CD4-positive, alpha-beta memory T cell (primary cell): ENCODE data around the gene LMO3. TPM values are rescaled to one million over a fixed set of nuclear protein-coding genes. Genes with fewer than 3 reads are reported as not detected.
"Not testable (repeated sequence)": the region's sequence is repeated elsewhere in the genome, so short reads cannot be mapped to it uniquely, and the experiment has no call there.

Experiments used
- CTCF ChIA-PET: fragments of 350-600 bp; sonication (Branson Sonifier 250); formaldehyde crosslinking; loops from one replicate; lab custom pipeline; 2021; ENCODE audit warnings: inconsistent platforms; ENCODE audit not compliant: partially characterized antibody; lab: Charles Lee
- POLR2A ChIA-PET: fragments of 350-600 bp; sonication (Branson Sonifier 250); formaldehyde crosslinking; loops from one replicate; lab custom pipeline; 2021; ENCODE audit not compliant: partially characterized antibody; lab: Charles Lee
- DNase-seq, 5 donors: peaks; one replicate each; pipeline versions ENCODE4 v3.0.0 to v3.0.0-alpha.2; 2020 to 2022; ENCODE audit warnings: mixed read lengths in 1 of 5
- H3K27ac ChIP-seq: one replicate; pipeline ENCODE4 v1.7.0; 2013; ENCODE audit warnings: low read depth, low read length
- H3K27me3 ChIP-seq: 2 replicates; pipeline ENCODE4 v1.7.0; 2013; ENCODE audit warnings: mild to moderate bottlenecking, low read length, moderate library complexity; ENCODE audit not compliant: insufficient read depth
- H3K36me3 ChIP-seq: 2 replicates; pipeline ENCODE4 v1.7.0; 2013; ENCODE audit warnings: mild to moderate bottlenecking, low read length, moderate library complexity; ENCODE audit not compliant: insufficient read depth
- H3K4me1 ChIP-seq: 2 replicates; pipeline ENCODE4 v1.7.0; 2013; ENCODE audit warnings: mild to moderate bottlenecking, low read length, moderate library complexity; ENCODE audit not compliant: insufficient read depth
- H3K4me3 ChIP-seq, 2 donors: one replicate each; pipeline ENCODE4 v1.7.0; 2013; ENCODE audit warnings: low read length in 2 of 2, mild to moderate bottlenecking in 1 of 2
- H3K9me3 ChIP-seq, 2 donors: one replicate each; pipeline ENCODE4 v1.7.0; 2013; ENCODE audit warnings: low read length in 2 of 2, control low read depth in 1 of 2; ENCODE audit not compliant: control insufficient read depth in 1 of 2
- H3K27ac Mint-ChIP-seq, 7 donors: one replicate each; pipeline ENCODE4 v1.8.0; 2020 to 2021; ENCODE audit warnings: mixed read lengths in 7 of 7, mild to moderate bottlenecking in 6 of 7, inconsistent platforms in 3 of 7, moderate library complexity in 3 of 7
- H3K27me3 Mint-ChIP-seq, 2 donors: one replicate each; pipeline ENCODE4 v1.8.0; 2020 to 2021; ENCODE audit warnings: mixed read lengths in 2 of 2
- H3K36me3 Mint-ChIP-seq, 2 donors: one replicate each; pipeline ENCODE4 v1.8.0; 2020 to 2021; ENCODE audit warnings: mixed read lengths in 2 of 2, inconsistent platforms in 1 of 2, mild to moderate bottlenecking in 1 of 2
- H3K4me1 Mint-ChIP-seq, 4 donors: one replicate each; pipeline ENCODE4 v1.8.0; 2020 to 2021; ENCODE audit warnings: mixed read lengths in 4 of 4, mild to moderate bottlenecking in 1 of 4
- H3K4me3 Mint-ChIP-seq, 8 donors: one replicate each; pipeline ENCODE4 v1.8.0; 2020 to 2021; ENCODE audit warnings: mixed read lengths in 8 of 8, mild to moderate bottlenecking in 7 of 8, moderate library complexity in 6 of 8, inconsistent platforms in 3 of 8
- H3K9me3 Mint-ChIP-seq, 8 donors: one replicate each; pipeline ENCODE4 v1.8.0; 2020 to 2021; ENCODE audit warnings: mixed read lengths in 8 of 8, mild to moderate bottlenecking in 5 of 8, inconsistent platforms in 3 of 8, moderate library complexity in 1 of 8
- intact Hi-C: fragments of 100-400 bp; cut with micrococcal nuclease; formaldehyde crosslinking; loops from one replicate; pipeline ENCODE4 v1.15.1; 2023
- polyA plus RNA-seq, 2 donors: library from polyadenylated mRNA; unstranded; fragments of 300-500 nt; fragmentation: Illumina TruSeq; gene quantifications; one replicate each; pipeline ENCODE4 v1.2.3, GENCODE V29; 2021
- total RNA-seq, 2 experiments: library from RNA; stranded (reverse); gene quantifications; one replicate each; pipeline ENCODE4 v1.2.3, GENCODE V29; 2021

LMO3 gene
- total and polyA plus RNA-seq, 4 experiments from 2014 or later = not detected

GRCh38 chr12:16545836-16546235, 60.1 kb downstream of the LMO3 start:
- CTCF ChIA-PET = no interaction called here
- no peaks in the 10 kb centered on the region for H3K4me1 Mint-ChIP-seq

DNA sequence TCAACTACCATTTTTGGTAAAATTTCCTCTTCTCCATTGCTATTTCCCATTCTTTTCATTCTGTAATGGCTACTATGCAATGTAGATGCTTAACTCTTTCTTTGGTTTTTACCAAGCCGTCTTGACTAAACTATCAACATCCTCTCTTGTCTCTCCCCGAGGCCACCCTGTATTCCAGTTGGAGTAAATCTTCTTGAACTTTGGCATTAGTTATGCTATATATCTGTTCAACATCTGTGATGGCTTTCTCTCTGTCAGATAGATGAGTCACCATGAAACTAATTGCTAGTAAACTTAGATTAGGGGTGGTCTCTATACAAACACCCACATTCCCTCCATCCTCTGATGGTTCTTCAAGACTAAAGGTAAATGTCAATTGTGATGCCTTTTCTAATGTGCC, 63.4 kb downstream of the LMO3 start:
- H3K4me3 ChIP-seq = no peak overlapping the region
- Mint-ChIP-seq H3K27me3 (no peaks in the 10 kb centered on the region), H3K4me3 (no peak overlapping the region), H3K4me1 (no peaks in the 10 kb centered on the region), H3K27ac (no peak overlapping the region), H3K9me3 (peaks cover 0 to 20% (median 6%) of the 10 kb centered on the region in 8 donors), H3K36me3 (no peaks in the 10 kb centered on the region)
- intact Hi-C loops = no loop called here
- no peaks in the 10 kb centered on the region for H3K27me3 ChIP-seq
- ChIA-PET POLR2A (no interaction called here), CTCF (no interaction called here)
- no peaks in the 10 kb centered on the region for H3K9me3 ChIP-seq
- no peak for DNase-seq
- H3K4me1 ChIP-seq = no peaks in the 10 kb centered on the region
- H3K36me3 ChIP-seq = no peaks in the 10 kb centered on the region
- H3K27ac ChIP-seq = no peak overlapping the region

More at GRCh38 chr12:16545836-16546235, 60.1 kb downstream of the LMO3 start:
- no peak for DNase-seq
- H3K4me1 ChIP-seq = no peaks in the 10 kb centered on the region
- Mint-ChIP-seq H3K27me3 (no peaks in the 10 kb centered on the region), H3K27ac (no peak overlapping the region), H3K9me3 (peaks cover 0 to 15% (median 0%) of the 10 kb centered on the region in 8 donors), H3K4me3 (no peak overlapping the region), H3K36me3 (no peaks in the 10 kb centered on the region)
- no peaks in the 10 kb centered on the region for H3K36me3 ChIP-seq
- H3K9me3 ChIP-seq = no peaks in the 10 kb centered on the region
- POLR2A ChIA-PET = no interaction called here
- H3K4me3 ChIP-seq = no peak overlapping the region
- no peaks in the 10 kb centered on the region for H3K27me3 ChIP-seq
- no peak overlapping the region for H3K27ac ChIP-seq
- intact Hi-C loops = no loop called here

DNA sequence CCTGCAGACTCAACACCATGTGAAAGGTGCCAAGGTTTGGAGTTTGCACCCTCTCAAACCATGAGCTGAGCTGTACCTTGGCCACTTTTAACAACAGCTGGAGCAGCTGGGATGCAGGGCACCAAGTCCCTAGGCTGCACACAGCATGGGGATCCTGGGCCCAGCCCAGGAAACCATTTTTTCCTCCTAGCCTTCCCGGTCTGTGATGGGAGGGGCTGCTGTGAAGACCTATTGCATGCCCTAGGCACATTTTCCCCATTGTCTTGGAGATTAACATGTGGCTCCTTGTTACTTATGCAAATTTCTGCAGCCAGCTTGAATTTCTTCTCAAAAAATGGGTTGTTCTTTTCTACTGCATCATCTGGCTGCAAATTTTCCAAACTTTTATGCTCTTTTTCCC, 68.3 kb downstream of the LMO3 start:
- H3K9me3 ChIP-seq, H3K27ac Mint-ChIP-seq, DNase-seq, CTCF ChIA-PET, H3K36me3 Mint-ChIP-seq, H3K4me3 Mint-ChIP-seq, H3K4me1 Mint-ChIP-seq, H3K27me3 ChIP-seq, H3K27me3 Mint-ChIP-seq, H3K36me3 ChIP-seq, H3K4me1 ChIP-seq, POLR2A ChIA-PET, intact Hi-C loops, H3K4me3 ChIP-seq, H3K27ac ChIP-seq: not testable (repeated sequence)
- peaks cover 0 to 19% (median 13%) of the 10 kb centered on the region in 8 donors for H3K9me3 Mint-ChIP-seq

DNA sequence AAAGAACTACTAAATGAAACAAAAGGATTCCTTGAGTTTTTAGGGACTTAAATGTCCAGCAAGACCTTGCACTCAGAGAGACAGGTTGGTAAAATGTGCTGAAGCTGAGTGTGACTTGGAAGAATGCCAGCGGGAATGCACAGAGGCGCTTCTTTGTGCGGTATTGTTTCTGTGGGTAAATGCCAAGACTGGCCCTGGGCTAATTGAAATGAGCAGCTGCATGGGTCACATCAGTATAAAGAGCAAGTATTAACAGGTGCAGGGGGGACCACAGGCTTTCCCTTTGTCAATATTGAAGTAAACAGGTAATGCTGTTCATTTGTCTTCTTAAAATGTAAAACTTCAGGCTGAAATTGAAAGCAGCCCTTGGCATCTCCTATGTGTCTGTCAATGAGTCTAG, 74.3 kb downstream of the LMO3 start:
- H3K27ac ChIP-seq = no peak overlapping the region
- H3K4me1 ChIP-seq = no peaks in the 10 kb centered on the region
- H3K9me3 ChIP-seq = no peaks in the 10 kb centered on the region
- Mint-ChIP-seq H3K4me1 (no peaks in the 10 kb centered on the region), H3K27me3 (no peaks in the 10 kb centered on the region), H3K4me3 (no peak overlapping the region), H3K9me3 (peaks cover 0 to 11% (median 5%) of the 10 kb centered on the region in 8 donors), H3K36me3 (no peaks in the 10 kb centered on the region), H3K27ac (no peak overlapping the region)
- no peak for DNase-seq
- no peak overlapping the region for H3K4me3 ChIP-seq
- no peaks in the 10 kb centered on the region for H3K36me3 ChIP-seq
- ChIA-PET CTCF (no interaction called here), POLR2A (no interaction called here)
- no peaks in the 10 kb centered on the region for H3K27me3 ChIP-seq
- intact Hi-C loops = no loop called here

- CTCF ChIA-PET = no interaction called here
- no peaks in the 10 kb centered on the region for H3K27me3 Mint-ChIP-seq
- DNase-seq = no peak
These were observed 75.6 kb downstream of the LMO3 start for GRCh38 chr12:16530268-16530850.

DNA sequence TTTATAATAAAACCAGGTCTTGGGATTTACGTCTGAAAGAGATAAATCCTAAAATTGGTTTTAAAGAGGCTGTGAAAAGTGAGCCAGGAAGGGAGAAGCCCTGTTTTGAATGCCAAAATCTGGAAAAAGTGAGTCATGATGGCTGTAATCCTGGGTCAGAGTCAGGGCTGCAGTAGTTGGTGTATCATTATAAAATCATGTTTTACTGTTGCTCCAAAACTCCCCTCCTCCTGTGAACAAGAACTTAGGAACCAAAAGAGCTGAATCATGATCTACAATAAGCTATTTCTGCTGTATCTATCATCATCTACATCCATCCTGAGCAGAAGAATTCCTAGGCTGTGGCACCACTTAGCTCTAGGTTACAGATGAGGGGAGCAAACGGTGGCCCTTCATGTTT, 79.3 kb downstream of the LMO3 start:
- Mint-ChIP-seq H3K4me1 (no peaks in the 10 kb centered on the region), H3K27me3 (no peaks in the 10 kb centered on the region), H3K27ac (no peak overlapping the region), H3K36me3 (no peaks in the 10 kb centered on the region), H3K4me3 (no peak overlapping the region), H3K9me3 (peaks cover 0 to 5% (median 0%) of the 10 kb centered on the region in 8 donors)
- intact Hi-C loops = no loop called here
- Histone ChIP-seq H3K27ac (no peak overlapping the region), H3K27me3 (no peaks in the 10 kb centered on the region), H3K36me3 (no peaks in the 10 kb centered on the region), H3K9me3 (no peaks in the 10 kb centered on the region), H3K4me3 (no peak overlapping the region), H3K4me1 (no peaks in the 10 kb centered on the region)
- POLR2A ChIA-PET = no interaction called here
- CTCF ChIA-PET = no interaction called here
- no peak for DNase-seq

More at GRCh38 chr12:16530268-16530850, 75.6 kb downstream of the LMO3 start:
- intact Hi-C loops = no loop called here
- H3K36me3 Mint-ChIP-seq = no peaks in the 10 kb centered on the region
- Histone ChIP-seq H3K27ac (no peak overlapping the region), H3K27me3 (no peaks in the 10 kb centered on the region), H3K36me3 (no peaks in the 10 kb centered on the region), H3K4me1 (no peaks in the 10 kb centered on the region), H3K9me3 (no peaks in the 10 kb centered on the region), H3K4me3 (no peak overlapping the region)
- POLR2A ChIA-PET = no interaction called here
- peaks cover 0 to 8% (median 3%) of the 10 kb centered on the region in 8 donors for H3K9me3 Mint-ChIP-seq
- no peaks in the 10 kb centered on the region for H3K4me1 Mint-ChIP-seq
- H3K4me3 Mint-ChIP-seq = no peak overlapping the region
- no peak overlapping the region for H3K27ac Mint-ChIP-seq

- H3K36me3 ChIP-seq = no peaks in the 10 kb centered on the region
- H3K9me3 Mint-ChIP-seq = peaks cover 0 to 10% (median 3%) of the 10 kb centered on the region in 8 donors
- H3K27me3 ChIP-seq = no peaks in the 10 kb centered on the region
- no peak overlapping the region for H3K27ac Mint-ChIP-seq
- no peak for DNase-seq
- POLR2A ChIA-PET = no interaction called here
- no peaks in the 10 kb centered on the region for H3K36me3 Mint-ChIP-seq
- no peaks in the 10 kb centered on the region for H3K27me3 Mint-ChIP-seq
- no peaks in the 10 kb centered on the region for H3K4me1 ChIP-seq
- intact Hi-C loops = no loop called here
- no peak overlapping the region for H3K4me3 Mint-ChIP-seq
- H3K27ac ChIP-seq = no peak overlapping the region
- CTCF ChIA-PET = no interaction called here
- H3K9me3 ChIP-seq = peaks cover 0 to 3% of the 10 kb centered on the region in 2 donors
- no peak overlapping the region for H3K4me3 ChIP-seq
- H3K4me1 Mint-ChIP-seq = no peaks in the 10 kb centered on the region
These were observed 81.6 kb downstream of the LMO3 start for GRCh38 chr12:16524378-16524777.

DNA sequence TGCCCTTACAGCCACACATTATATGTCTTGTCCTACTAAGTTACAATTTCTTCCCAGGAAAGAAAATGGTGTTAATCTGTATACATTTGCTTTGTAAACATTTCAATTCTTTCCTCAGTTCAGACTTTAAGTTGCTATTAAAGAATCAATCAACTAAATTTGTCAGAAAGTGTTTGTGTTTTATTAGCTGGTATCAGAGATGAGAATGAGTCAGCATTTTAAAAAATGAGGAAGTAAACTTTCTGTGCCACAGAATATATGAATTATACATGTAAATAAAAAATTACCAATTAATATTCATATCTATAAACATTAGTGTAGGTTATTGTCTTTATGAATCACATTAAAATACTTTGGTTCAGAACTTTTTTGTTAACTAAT, 82.0 kb downstream of the LMO3 start:
- peaks cover 0 to 3% of the 10 kb centered on the region in 2 donors for H3K9me3 ChIP-seq
- Mint-ChIP-seq H3K36me3 (no peaks in the 10 kb centered on the region), H3K4me1 (no peaks in the 10 kb centered on the region), H3K27me3 (no peaks in the 10 kb centered on the region), H3K4me3 (no peak overlapping the region), H3K27ac (no peak overlapping the region), H3K9me3 (peaks cover 0 to 10% (median 3%) of the 10 kb centered on the region in 8 donors)
- H3K27ac ChIP-seq = no peak overlapping the region
- ChIA-PET POLR2A (no interaction called here), CTCF (no interaction called here)
- no peak for DNase-seq
- no peaks in the 10 kb centered on the region for H3K36me3 ChIP-seq
- no peaks in the 10 kb centered on the region for H3K4me1 ChIP-seq
- intact Hi-C loops = no loop called here
- H3K4me3 ChIP-seq = no peak overlapping the region
- no peaks in the 10 kb centered on the region for H3K27me3 ChIP-seq
